WERI-Rb-1 (cell line): ENCODE measurements around the gene NFAM1.

Experiments used
- DNase-seq: peaks from one replicate; pipeline ENCODE4 v3.0.0-alpha.2; 2020
- H3K27ac ChIP-seq: fragments of 250-450 bp; sonication (Bioruptor Pico); 2 replicates; pipeline ENCODE4 v1.5.1; 2020; ENCODE audit warnings: mild to moderate bottlenecking, moderate library complexity
- H3K27me3 ChIP-seq: fragments of 250-450 bp; sonication (Bioruptor Pico); 2 replicates; pipeline ENCODE4 v1.5.1; 2021; ENCODE audit warnings: mild to moderate bottlenecking, low read depth, moderate library complexity; ENCODE audit not compliant: insufficient read depth, severe bottlenecking
- H3K36me3 ChIP-seq: fragments of 250-450 bp; sonication (Bioruptor Pico); 2 replicates; pipeline ENCODE4 v1.5.1; 2020; ENCODE audit warnings: mild to moderate bottlenecking, moderate library complexity
- H3K4me3 ChIP-seq: 2 replicates; pipeline ENCODE4 v1.5.1; 2011; ENCODE audit warnings: low read depth, mild to moderate bottlenecking, control low read depth, low read length
- H3K9me3 ChIP-seq: fragments of 250-450 bp; sonication (Bioruptor Pico); 2 replicates; pipeline ENCODE4 v1.5.1; 2021; ENCODE audit warnings: mild to moderate bottlenecking, moderate library complexity; ENCODE audit not compliant: severe bottlenecking
- TF ChIP-seq, protein P1 (sequence below): IDR thresholded peaks from 2 replicates; pipeline ENCODE4 v1.5.1; 2011; ENCODE audit warnings: low read depth, mild to moderate bottlenecking, control low read depth, inconsistent platforms, low read length

NFAM1 gene

DNA sequence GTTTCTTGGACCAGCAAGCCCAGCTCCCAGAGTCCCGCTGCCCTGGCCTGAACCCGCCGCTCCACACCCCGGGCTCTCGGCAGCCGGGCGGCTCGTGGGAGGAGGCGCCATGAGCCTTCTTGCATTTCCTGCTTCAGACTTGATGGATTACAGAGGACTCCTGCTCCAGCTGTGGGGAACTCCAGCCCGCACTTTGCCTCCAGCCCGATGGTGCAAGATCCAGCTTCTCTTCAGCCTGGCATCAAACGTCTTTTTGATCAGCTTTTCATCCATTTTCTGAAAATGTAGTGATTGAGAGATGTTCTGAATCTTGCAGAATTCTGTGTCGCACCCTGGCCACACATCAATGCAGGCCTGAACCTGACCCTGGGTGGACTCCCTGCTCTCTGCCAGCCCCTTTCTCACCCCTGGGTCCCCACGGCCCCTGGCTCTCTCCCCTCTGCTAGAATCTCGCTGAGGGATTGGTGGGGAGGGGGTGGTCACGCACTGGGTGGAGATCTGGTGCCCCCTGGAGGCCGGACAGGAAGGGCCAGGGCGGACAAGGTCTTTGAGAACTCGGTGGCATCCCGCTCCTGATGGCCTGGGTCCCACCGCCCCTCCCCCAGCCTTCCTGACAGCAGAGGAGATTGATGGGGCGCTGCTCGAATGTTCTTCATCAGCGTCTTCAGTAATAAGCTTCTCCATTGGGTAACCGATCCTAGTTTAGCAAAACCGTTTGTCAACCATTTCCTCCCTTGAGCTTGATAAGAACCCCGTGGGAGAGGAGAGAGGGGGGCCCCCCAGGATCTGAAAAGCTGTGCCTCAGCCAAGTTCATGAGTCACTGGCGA, 12.1 kb upstream of the NFAM1 start:
- Histone ChIP-seq H3K9me3 (peaks cover 3% of the 10 kb centered on the region), H3K4me3 (peak overlapping the region; percentile 45), H3K27ac (peak overlapping the region; percentile 72), H3K27me3 (no peaks in the 10 kb centered on the region), H3K36me3 (no peaks in the 10 kb centered on the region)
- TF ChIP-seq, protein P1, sequence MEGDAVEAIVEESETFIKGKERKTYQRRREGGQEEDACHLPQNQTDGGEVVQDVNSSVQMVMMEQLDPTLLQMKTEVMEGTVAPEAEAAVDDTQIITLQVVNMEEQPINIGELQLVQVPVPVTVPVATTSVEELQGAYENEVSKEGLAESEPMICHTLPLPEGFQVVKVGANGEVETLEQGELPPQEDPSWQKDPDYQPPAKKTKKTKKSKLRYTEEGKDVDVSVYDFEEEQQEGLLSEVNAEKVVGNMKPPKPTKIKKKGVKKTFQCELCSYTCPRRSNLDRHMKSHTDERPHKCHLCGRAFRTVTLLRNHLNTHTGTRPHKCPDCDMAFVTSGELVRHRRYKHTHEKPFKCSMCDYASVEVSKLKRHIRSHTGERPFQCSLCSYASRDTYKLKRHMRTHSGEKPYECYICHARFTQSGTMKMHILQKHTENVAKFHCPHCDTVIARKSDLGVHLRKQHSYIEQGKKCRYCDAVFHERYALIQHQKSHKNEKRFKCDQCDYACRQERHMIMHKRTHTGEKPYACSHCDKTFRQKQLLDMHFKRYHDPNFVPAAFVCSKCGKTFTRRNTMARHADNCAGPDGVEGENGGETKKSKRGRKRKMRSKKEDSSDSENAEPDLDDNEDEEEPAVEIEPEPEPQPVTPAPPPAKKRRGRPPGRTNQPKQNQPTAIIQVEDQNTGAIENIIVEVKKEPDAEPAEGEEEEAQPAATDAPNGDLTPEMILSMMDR, result peak; percentile 92
- DNase-seq, result peak; percentile 94

DNA sequence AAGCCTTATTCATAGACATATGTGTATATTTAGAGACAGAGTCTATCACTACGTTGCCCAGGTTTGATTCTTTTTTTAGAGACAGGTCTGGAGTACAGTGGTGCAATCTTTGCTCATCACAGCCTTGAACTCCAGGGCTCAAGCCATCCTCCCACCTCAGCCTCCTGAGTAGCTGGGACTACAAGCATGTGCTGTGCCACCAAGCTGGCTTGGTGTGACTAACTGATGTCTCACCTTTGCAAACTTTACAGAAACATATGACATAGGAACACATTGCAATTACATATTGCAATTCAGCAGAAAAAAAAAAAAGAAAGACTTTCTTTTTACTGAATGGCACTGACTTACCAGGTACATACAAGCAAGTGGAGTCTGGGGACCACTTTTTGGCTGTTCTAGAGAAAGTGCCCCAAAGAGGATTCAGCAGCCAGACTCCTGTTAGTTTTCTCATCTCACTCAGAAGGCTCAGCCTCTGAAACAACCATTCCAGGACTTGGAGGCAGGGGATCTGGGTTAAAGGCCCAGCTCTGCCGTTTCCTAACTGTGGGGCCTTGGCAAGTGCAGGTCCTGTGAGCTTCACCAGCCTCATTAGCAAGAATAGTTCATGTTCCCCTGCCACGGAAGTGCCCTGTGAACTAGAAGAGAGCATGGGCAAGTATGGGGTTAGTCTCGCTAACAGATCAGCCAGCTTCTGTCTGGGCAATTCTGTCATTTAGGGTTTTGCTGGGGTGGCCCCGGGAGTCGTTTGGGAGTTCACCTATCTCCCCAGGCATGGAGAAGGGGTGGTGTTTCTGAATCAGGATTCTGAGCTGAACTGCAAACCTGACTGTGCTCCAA, 11.3 kb upstream of the NFAM1 start:
- H3K27ac ChIP-seq, result peak overlapping the region; percentile 72
- no peak for DNase-seq
- no peaks in the 10 kb centered on the region for H3K36me3 ChIP-seq
- no peaks in the 10 kb centered on the region for H3K27me3 ChIP-seq
- peak overlapping the region; percentile 45; the same call in 1 of the 2 replicates for H3K4me3 ChIP-seq
- peaks cover 3% of the 10 kb centered on the region for H3K9me3 ChIP-seq
- TF ChIP-seq, protein P1, result no peak

DNA sequence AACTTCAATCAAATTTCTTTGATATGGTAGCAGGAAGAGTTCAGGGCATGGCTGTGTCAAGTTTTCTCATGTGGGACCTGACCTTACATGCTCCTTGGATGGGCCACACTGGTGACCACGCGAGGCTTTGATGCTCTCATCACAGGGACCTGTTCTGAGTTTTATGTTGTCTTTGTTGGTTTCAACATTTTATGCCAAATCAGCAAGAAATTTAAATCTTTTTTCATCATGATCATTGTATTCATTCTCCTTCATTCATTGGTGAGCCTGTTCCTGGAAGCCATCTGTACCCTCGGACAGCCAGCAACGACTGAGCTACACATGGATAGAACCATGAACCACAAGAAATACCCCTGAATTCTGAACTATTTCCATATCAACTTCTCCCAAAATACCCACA, 10.5 kb upstream of the NFAM1 start:
- no peaks in the 10 kb centered on the region for H3K27me3 ChIP-seq
- peaks cover 3% of the 10 kb centered on the region for H3K9me3 ChIP-seq
- no peak overlapping the region for H3K27ac ChIP-seq
- TF ChIP-seq, protein P1, result no peak
- DNase-seq, result no peak
- H3K4me3 ChIP-seq, result no peak overlapping the region
- H3K36me3 ChIP-seq, result no peaks in the 10 kb centered on the region

DNA sequence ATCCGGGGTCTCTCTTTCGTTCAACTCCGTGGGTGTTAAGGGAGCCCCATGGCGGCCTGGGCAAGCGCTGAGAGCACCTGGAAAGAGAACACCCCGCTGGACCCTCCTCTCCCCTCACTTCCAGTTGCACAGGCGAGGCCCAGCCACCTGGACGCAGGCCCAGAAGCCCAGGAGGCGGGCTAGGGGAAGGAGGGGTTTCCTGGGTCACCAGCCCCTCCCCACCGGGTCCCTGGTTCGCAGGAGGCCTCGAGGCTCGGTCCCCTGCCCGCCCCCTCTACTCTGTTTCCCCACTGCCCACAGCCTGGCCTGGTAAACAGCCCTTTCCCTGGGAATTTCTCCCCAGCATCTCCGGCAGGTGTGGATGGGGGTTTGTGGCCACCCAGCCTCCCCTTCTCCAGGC, 8.5 kb upstream of the NFAM1 start:
- no peaks in the 10 kb centered on the region for H3K36me3 ChIP-seq
- no peak for DNase-seq
- no peaks in the 10 kb centered on the region for H3K27me3 ChIP-seq
- H3K27ac ChIP-seq, result no peak overlapping the region
- no peak overlapping the region for H3K4me3 ChIP-seq
- TF ChIP-seq, protein P1, result no peak
- H3K9me3 ChIP-seq, result no peaks in the 10 kb centered on the region

DNA sequence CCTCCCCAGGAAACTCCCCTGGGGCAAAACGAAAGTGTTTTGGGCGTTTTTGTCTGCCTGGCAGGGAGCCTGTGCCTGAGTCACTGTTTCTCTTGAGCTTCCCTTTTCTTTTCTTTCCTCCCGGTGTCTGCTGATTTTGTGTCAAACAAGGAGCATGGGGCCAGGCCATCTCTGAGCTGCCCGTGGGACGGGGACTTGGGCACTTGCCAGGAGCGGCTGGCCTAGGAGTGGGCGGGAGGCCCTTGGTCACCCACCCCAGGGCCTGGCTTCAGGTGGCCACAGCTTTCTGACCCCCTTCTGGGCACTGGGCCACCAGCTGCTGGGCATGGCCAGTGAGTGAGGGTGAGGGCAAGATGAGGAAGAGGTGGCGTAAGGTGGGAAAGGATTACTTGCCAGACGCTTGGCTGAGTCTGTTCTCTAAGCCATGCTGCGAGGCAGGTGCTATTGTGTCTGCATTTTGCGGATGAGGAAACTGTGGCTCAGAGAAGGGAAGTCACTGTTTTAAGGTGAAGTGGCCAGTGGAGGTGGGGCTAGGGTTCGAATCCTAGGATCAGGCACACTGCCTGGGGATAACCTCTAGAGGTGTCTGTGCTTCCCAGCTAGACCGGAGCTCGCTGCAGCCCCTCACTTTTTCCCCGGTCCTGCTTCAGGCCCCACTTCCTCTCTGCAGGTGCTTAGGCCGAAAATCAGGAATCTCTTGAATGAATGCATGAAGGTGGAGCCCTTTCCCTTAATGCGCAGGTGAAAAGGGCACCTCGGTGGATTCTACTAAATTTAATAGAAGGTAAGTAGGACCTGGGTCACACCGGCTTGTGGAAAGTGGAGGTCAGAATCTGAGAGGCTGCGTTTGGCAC, 7.8 kb upstream of the NFAM1 start:
- no peak for DNase-seq
- TF ChIP-seq, protein P1, result no peak
- no peak overlapping the region for H3K27ac ChIP-seq
- no peaks in the 10 kb centered on the region for H3K9me3 ChIP-seq
- H3K4me3 ChIP-seq, result no peak overlapping the region
- H3K36me3 ChIP-seq, result no peaks in the 10 kb centered on the region
- H3K27me3 ChIP-seq, result no peaks in the 10 kb centered on the region
